Activated effector memory CD4-positive, alpha-beta T cell treated with anti-CD3 and anti-CD28 coated beads, Interleukin-2, amount 50 U/mL, for 16 hours (primary cell): ENCODE results near the gene FAM111A.

Experiments used
- DNase-seq: peaks from one replicate; pipeline ENCODE4 v3.0.0-alpha.2; 2020

FAM111A gene

GRCh38 chr11:59141673-59142460 is 789 bp upstream of the FAM111A start:
- no peak for DNase-seq

- no peak for DNase-seq
These were observed 1.4 kb downstream of the FAM111A start for GRCh38 chr11:59144096-59144495.

DNA sequence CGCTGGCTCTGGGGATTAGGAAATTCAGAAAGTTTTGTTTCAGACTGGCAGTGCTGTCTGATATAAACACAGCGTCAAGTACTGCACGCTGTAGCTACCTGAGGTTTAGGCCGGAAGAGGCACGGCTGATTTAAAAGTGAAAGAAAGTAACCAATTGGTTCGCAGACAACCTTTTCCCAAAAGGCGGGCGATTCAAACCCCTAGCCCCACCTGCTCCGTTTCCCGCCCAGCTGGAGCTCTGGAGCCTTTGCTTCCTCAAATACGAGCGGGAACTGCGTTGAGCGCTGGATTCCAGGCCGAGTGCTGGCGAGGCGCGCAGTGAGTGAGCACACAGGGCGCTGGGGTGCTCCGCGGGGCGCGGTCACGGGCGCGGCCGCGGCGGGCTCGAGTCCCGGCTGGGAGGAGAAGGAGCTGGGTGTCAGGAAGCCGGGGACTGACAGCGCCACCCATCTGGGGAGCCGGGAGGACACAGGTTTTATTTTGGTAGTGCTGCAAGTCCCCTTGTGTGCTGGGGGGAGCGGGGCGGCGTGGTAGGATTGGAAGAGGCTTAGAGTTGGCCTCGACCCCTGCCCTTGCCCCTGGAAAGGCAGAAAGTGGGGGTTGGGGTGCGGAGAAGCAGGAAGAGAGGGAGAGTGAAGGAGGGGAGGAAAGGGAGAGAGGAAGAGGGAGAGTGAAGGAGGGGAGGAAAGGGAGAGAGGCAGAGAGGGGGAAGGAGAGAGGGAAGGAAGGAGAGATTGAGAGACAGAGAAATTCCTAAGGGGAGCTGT is 2.1 kb downstream of the FAM111A start:
- peak; percentile 86 for DNase-seq

DNA sequence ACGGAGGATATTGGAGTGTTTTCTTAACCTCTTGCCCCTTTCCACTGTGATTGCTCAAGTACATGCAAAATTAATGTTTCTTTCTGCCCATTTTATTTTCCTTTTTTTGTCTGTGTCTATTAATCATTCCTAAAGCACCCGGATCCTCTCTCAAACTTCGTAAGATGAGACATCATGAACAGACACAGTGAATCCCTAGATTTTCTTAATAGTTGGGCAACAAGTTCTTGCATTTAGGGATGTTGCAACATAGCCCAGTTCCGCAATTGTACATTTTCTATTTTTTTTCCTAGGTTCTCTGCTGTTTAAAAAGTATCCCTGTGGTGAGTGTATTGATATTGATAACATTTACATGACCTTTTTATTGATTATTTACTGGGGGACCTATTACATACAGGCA is 2.9 kb downstream of the FAM111A start:
- DNase-seq = no peak

DNA sequence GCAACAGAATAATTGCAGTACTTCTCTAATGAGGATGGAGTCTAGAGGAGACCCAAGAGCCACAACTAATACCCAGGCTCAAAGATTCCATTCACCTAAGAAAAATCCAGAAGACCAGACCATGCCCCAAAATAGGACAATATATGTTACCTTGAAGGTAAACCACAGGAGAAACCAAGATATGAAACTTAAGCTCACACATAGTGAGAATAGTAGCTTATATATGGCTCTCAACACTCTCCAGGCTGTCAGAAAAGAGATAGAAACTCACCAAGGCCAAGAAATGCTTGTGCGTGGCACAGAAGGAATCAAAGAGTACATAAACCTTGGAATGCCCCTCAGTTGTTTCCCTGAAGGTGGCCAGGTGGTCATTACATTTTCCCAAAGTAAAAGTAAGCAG is 9.1 kb downstream of the FAM111A start:
- no peak for DNase-seq

- DNase-seq = no peak
These were observed 9.8 kb downstream of the FAM111A start for GRCh38 chr11:59152312-59152951.

GRCh38 chr11:59154610-59155009 is 12.0 kb downstream of the FAM111A start:
- DNase-seq = no peak

DNA sequence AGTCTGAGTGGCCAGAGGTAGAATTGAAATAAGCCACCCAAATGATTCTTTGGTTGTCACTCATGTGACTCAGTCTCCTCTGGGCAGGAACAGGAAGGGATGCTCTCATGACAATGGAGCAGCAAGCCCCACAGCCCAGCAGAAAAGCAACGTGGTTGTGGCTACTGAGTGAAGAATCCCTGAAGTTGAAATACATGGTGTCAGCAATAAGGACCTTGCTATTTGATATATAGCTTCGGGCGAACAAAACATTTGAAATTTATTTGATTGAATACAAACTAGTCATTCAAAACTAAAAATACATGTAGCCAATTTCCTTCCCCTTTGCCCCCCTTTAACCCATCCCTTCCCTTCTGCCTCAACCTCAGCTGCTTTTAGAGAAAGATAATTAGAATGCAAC is 14.8 kb downstream of the FAM111A start:
- DNase-seq = no peak

GRCh38 chr11:59158206-59159068 is 15.8 kb downstream of the FAM111A start:
- DNase-seq = peak; percentile 82

GRCh38 chr11:59164028-59164427 is 21.4 kb downstream of the FAM111A start:
- DNase-seq = no peak

DNA sequence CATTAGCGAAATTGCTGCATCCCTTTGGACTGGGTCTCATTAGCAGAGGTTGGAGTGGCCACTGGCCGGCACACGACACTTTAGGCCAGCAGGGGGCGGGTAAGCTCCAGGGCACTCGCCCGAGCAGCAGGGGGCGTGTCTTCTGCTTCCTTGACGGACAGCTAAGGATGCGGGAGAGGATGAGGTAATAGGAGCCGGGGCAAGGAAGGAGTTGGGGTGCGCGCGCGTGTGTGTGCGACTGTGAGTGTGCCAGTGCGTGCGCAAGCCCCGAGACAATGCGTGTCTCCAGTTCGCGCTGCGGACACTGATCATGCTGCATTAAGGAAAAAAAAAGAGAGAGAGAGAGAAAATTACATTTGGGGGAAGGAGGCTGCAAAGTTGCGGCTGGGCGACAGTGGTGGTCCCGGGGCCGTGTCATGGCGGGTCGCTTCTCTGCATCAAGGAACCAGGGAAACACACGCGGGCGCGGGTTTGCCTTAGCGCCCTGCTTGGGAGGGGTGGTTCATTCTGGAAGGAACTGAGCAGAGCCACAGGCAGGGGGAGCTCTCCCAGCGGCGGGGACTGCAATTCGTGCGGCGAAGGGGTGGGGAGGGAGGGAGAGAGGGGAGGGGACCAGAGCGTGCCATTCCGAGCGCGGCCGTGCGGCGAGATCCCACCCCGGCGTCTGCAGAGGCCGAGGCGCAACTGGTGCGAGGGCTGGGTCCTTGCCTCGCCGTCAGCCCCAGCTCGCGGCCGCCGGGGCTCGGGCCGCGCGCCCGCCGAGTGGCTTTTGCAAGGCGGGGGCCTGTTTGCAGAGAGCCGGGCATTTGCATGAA is 29.1 kb downstream of the FAM111A start, which contains the start of gene DTX4:
Gene DTX4 (plus strand): TSS at position 625 of the 815 bp plus-strand sequence. CDS start 464 bp downstream, outside the sequence.
- peak; percentile 96 for DNase-seq

DNA sequence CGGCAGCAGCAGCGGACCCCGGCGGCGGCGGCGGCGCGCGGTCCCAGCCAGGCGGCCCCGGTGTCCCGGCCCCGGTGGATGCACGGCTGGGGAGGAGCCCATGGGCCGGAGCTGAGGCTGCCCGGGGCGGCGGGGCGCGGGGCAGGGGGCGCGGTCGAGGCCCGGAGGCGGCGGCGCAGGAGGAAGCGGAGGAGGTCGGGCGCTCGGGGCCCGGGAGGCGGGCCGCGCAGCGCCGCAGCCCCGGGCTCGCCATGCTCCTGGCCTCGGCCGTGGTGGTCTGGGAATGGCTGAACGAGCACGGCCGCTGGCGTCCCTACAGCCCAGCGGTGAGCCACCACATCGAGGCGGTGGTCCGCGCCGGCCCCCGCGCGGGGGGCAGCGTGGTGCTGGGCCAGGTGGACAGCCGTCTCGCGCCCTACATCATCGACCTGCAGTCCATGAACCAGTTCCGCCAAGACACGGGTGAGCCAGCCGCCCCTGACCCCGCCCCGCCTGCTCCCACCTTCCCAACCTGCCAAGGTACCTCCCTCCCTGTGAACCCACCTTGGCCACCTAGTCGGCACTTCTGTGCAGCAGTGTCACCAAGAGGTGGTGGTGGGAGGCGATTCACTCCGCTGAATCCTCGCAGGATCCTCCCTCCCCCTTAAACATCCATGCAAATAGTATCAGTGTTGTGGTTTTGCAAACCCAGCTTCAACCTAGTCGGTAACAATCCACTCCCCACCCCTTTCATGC is 29.9 kb downstream of the FAM111A start:
- peak; percentile 72 for DNase-seq

- DNase-seq = no peak
These were observed 30.7 kb downstream of the FAM111A start for GRCh38 chr11:59173080-59173963.

- DNase-seq = no peak
These were observed 31.5 kb downstream of the FAM111A start for GRCh38 chr11:59173964-59174663.

DNA sequence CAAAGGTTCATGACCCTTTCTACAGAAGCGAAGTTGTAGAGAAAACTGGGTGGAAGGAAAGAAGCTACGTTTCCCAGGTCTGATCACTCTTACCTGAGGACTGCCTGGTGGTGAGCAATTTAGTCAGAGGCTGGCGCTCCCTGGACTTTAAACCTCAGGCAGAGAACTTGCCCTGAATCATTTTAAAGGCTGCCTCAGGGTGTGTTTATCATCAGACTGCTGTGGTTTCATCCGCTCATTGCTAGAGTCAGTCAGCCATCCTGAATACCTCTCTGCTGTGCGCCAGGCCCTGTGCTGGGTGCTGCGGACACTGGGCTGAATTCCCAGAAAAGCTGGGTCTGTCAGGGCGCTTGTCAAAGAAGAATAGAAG is 32.0 kb downstream of the FAM111A start:
- no peak for DNase-seq

DNA sequence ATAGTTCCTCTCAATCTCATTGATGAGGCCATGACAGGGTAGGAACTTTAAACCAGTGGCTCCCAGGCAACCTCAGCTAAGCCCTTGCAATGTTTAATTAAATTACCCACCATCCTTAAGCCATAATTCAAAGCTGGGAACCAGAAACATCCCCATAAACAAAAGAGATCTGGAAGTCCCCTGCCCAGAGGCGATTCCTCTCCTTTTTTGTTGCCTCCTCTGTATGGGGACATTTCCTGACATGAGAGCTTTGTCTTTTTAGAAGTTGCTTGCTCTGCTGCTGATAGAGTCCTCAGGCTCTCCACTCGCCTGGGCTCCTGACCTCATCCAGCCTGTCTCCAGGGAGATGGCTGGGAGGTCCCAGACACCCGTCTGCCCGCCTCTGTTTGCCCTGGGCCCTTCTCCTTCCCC is 32.4 kb downstream of the FAM111A start:
- no peak for DNase-seq

GRCh38 chr11:59176330-59176729 is 33.7 kb downstream of the FAM111A start:
- DNase-seq = no peak

DNA sequence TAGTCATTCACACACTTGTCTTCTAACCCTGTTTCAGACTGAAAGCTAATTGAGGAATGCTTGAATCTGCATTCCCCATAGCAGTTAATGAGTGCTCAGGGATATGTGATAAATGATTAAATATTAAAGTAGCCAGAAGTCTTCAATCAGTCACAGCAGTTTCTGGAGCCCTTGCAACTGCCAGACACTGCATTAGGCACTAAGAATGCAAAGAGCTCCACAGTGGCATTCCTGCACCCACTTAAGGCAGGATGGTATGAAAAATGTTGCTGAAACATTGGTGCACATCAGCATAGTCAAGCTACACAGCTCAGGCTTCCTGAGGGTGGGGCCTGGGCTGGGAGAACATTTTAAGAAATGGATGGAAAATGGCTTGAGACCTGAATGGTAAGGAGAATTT is 35.7 kb downstream of the FAM111A start:
- no peak for DNase-seq

DNA sequence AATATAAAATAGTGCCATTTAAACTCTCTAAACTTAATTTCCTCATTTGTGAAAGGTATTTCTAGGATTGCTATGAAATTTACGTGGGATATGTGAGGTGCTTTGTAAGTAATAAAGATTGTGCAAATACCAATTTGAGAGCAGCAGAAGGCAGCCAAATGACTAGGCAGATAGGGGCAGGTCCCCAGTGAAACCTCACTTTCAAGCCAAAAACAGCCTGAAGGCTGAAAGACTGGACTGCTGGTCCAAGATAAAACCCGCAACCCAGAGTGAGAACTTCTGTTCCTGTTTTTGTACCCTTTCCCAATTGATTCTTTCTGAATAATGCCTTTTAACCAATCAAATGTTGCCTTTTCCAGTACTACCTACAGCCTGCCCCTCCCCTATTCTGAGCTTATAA is 36.5 kb downstream of the FAM111A start:
- DNase-seq = no peak
